ENCODE results near the gene CST11.

Gene CST11

GRCh38 chr20:23419995-23420901 lies 32.4 kb downstream of the CST11 start:
- peak; percentile 73 for DNase-seq (ENCODE audit: low spot score)

GRCh38 chr20:23419657-23419994 lies 33.0 kb downstream of the CST11 start:
- DNase-seq (ENCODE audit: low spot score) = no peak

GRCh38 chr20:23417861-23418260 lies 34.8 kb downstream of the CST11 start:
- DNase-seq (ENCODE audit: low spot score) = no peak

GRCh38 chr20:23415959-23416583 lies 36.6 kb downstream of the CST11 start:
- no peak for DNase-seq (ENCODE audit: low spot score)

- DNase-seq (ENCODE audit: low spot score) = no peak
These were observed 37.1 kb downstream of the CST11 start for GRCh38 chr20:23415555-23415954.

GRCh38 chr20:23414526-23415188 lies 38.0 kb downstream of the CST11 start:
- no peak for DNase-seq (ENCODE audit: low spot score)

- DNase-seq (ENCODE audit: low spot score) = no peak
These were observed 38.7 kb downstream of the CST11 start for GRCh38 chr20:23413862-23414422.

- DNase-seq (ENCODE audit: low spot score) = no peak
These were observed 40.6 kb downstream of the CST11 start for GRCh38 chr20:23412026-23412425.

GRCh38 chr20:23410916-23411695 lies 41.6 kb downstream of the CST11 start:
- no peak for DNase-seq (ENCODE audit: low spot score)

- DNase-seq (ENCODE audit: low spot score) = no peak
These were observed 42.9 kb downstream of the CST11 start for GRCh38 chr20:23409800-23410199.

- no peak for DNase-seq (ENCODE audit: low spot score)
These were observed 43.7 kb downstream of the CST11 start for GRCh38 chr20:23408957-23409356.

- no peak for DNase-seq (ENCODE audit: low spot score)
These were observed 44.8 kb downstream of the CST11 start for GRCh38 chr20:23407781-23408464.

- DNase-seq (ENCODE audit: low spot score) = no peak
These were observed 45.8 kb downstream of the CST11 start for GRCh38 chr20:23406880-23407279.

- DNase-seq (ENCODE audit: low spot score) = no peak
These were observed 48.5 kb downstream of the CST11 start for GRCh38 chr20:23404196-23404595.

- no peak for DNase-seq (ENCODE audit: low spot score)
These were observed 48.9 kb downstream of the CST11 start for GRCh38 chr20:23403751-23404150.

GRCh38 chr20:23401051-23401450 lies 51.6 kb downstream of the CST11 start:
- DNase-seq (ENCODE audit: low spot score) = no peak

Data from AG08395 (cell line).